HL-60 (cell line): ENCODE results near the gene PHF21B.

ENCODE experiments used
- DNase-seq, 2 experiments: peaks; one replicate each; pipeline ENCODE4 v3.0.0-alpha.2; 2010 to 2020; ENCODE audit warnings: low read depth in 1 of 2, low spot score in 1 of 2
- H3K27ac ChIP-seq: fragments of 250-450 bp; sonication (Bioruptor Pico); replicated peaks from 2 replicates; pipeline ENCODE4 v1.5.1; 2020; ENCODE audit warnings: mild to moderate bottlenecking, moderate library complexity
- H3K27me3 ChIP-seq: fragments of 250-450 bp; sonication (Bioruptor Pico); 2 replicates; pipeline ENCODE4 v1.5.1; 2021; ENCODE audit warnings: mild to moderate bottlenecking, moderate library complexity; ENCODE audit not compliant: insufficient read depth, poor library complexity, severe bottlenecking
- H3K4me3 ChIP-seq: replicated peaks from 2 replicates; pipeline ENCODE4 v1.5.1; 2011; ENCODE audit warnings: mild to moderate bottlenecking, control low read depth, low read length; ENCODE audit not compliant: insufficient read depth
- CTCF ChIP-seq: IDR thresholded peaks from one replicate; pipeline ENCODE4 v1.5.1; 2011; ENCODE audit warnings: low read length, control low read depth, inconsistent platforms; ENCODE audit not compliant: insufficient read depth
- GABPA ChIP-seq: IDR thresholded peaks from 2 replicates; pipeline ENCODE4 v1.6.1; 2012; ENCODE audit warnings: low read depth
- POLR2AphosphoS5 ChIP-seq: IDR thresholded peaks from 2 replicates; pipeline ENCODE4 v1.6.1; 2012; ENCODE audit warnings: low read depth
- REST ChIP-seq: IDR thresholded peaks from 2 replicates; pipeline ENCODE4 v1.6.1; 2012; ENCODE audit warnings: low read depth; ENCODE audit not compliant: insufficient replicate concordance
- SPI1 ChIP-seq: IDR thresholded peaks from 2 replicates; pipeline ENCODE4 v1.6.1; 2012; ENCODE audit warnings: low read depth, mild to moderate bottlenecking, borderline replicate concordance

PHF21B gene

GRCh38 chr22:44865193-44866057 is 144.4 kb downstream of the PHF21B start:
- Histone ChIP-seq H3K27ac (no peak overlapping the region), H3K4me3 (no peak overlapping the region), H3K27me3 (no peaks in the 10 kb centered on the region)
- no peak for TF ChIP-seq CTCF
- TF ChIP-seq POLR2AphosphoS5, result no peak
- TF ChIP-seq GABPA, result no peak
- no peak for TF ChIP-seq SPI1
- no peak for TF ChIP-seq REST
- DNase-seq, result no peak

- H3K27ac ChIP-seq, result no peak overlapping the region
- H3K4me3 ChIP-seq, result no peak overlapping the region
- H3K27me3 ChIP-seq, result no peaks in the 10 kb centered on the region
- no peak for TF ChIP-seq REST
- no peak for TF ChIP-seq GABPA
- no peak for TF ChIP-seq CTCF
- no peak for TF ChIP-seq POLR2AphosphoS5
- no peak for TF ChIP-seq SPI1
- no peak for DNase-seq
Measured at GRCh38 chr22:44862981-44863860, 146.6 kb downstream of the PHF21B start.

- TF ChIP-seq SPI1 (no peak), GABPA (no peak), REST (no peak), POLR2AphosphoS5 (no peak), CTCF (no peak)
- H3K27ac ChIP-seq, result no peak overlapping the region
- no peak for DNase-seq
- no peaks in the 10 kb centered on the region for H3K27me3 ChIP-seq
- H3K4me3 ChIP-seq, result no peak overlapping the region
Measured at GRCh38 chr22:44862281-44862680, 147.5 kb downstream of the PHF21B start.
